Mesothelial cell of epicardium (in vitro differentiated cells): ENCODE measurements around the gene SUSD5. TPM values are rescaled to one million over a fixed set of nuclear protein-coding genes. Genes with fewer than 3 reads are reported as not detected.

Experiments
- DNase-seq, 2 experiments: peaks; one replicate each; pipeline ENCODE4 v3.0.0; 2021; ENCODE audit warnings: low spot score in 2 of 2; ENCODE audit not compliant: unreplicated experiment in 2 of 2
- H3K27ac Mint-ChIP-seq: 2 replicates; pipeline ENCODE4 v1.8.0; 2021; ENCODE audit warnings: mixed read lengths
- H3K27me3 Mint-ChIP-seq: 2 replicates; pipeline ENCODE4 v1.8.0; 2021; ENCODE audit warnings: low read depth, mixed read lengths
- H3K36me3 Mint-ChIP-seq: 2 replicates; pipeline ENCODE4 v1.8.0; 2021; ENCODE audit warnings: mixed read lengths
- H3K4me1 Mint-ChIP-seq: 2 replicates; pipeline ENCODE4 v1.8.0; 2021; ENCODE audit warnings: mixed read lengths
- H3K4me3 Mint-ChIP-seq: 2 replicates; pipeline ENCODE4 v1.8.0; 2021; ENCODE audit warnings: mild to moderate bottlenecking, moderate library complexity, mixed read lengths
- H3K9me3 Mint-ChIP-seq: 2 replicates; pipeline ENCODE4 v1.8.0; 2021; ENCODE audit warnings: mixed read lengths
- CTCF ChIP-seq: fragments of 200-600 bp; sonication (generic); IDR thresholded peaks from one replicate; pipeline ENCODE4 v1.5.0; 2021; ENCODE audit warnings: antibody characterized with exemption; ENCODE audit not compliant: unreplicated experiment
- total RNA-seq: library from RNA; stranded (reverse); gene quantifications from 3 replicates; pipeline ENCODE4 v1.2.1, GENCODE V29; 2021

SUSD5 gene
- 1.3 to 1.8 TPM (median 1.7 TPM) in 3 replicates for total RNA-seq

- Mint-ChIP-seq H3K4me1 (peaks cover 6% of the 10 kb centered on the region), H3K27ac (no peak within 1 kb of the TSS), H3K9me3 (peaks cover 12% of the 10 kb centered on the region), H3K36me3 (peaks cover 2% of the 10 kb centered on the region), H3K4me3 (peak within 1 kb of the TSS; percentile 71), H3K27me3 (peaks cover 87% of the 10 kb centered on the region)
- no peak for TF ChIP-seq CTCF
- peak; percentile 26 to 64 for DNase-seq
Measured at GRCh38 chr3:33218446-33219174, at the start of gene SUSD5. Gene SUSD5, minus strand, starts transcription at chr3:33218810. Its CDS starts 13 bp downstream, at chr3:33218797.

GRCh38 chr3:33260104-33260503, 41.5 kb upstream of the SUSD5 start:
- Mint-ChIP-seq H3K27me3 (peaks cover 5% of the 10 kb centered on the region), H3K36me3 (no peaks in the 10 kb centered on the region), H3K4me1 (no peaks in the 10 kb centered on the region), H3K9me3 (peaks cover 31% of the 10 kb centered on the region), H3K4me3 (no peak overlapping the region), H3K27ac (no peak overlapping the region)
- no peak for DNase-seq
- TF ChIP-seq CTCF = no peak

GRCh38 chr3:33256249-33256648, 37.6 kb upstream of the SUSD5 start:
- Mint-ChIP-seq H3K4me3 (no peak overlapping the region), H3K27me3 (peaks cover 2% of the 10 kb centered on the region), H3K9me3 (peaks cover 4% of the 10 kb centered on the region), H3K4me1 (no peaks in the 10 kb centered on the region), H3K36me3 (no peaks in the 10 kb centered on the region), H3K27ac (no peak overlapping the region)
- TF ChIP-seq CTCF = no peak
- no peak for DNase-seq

- H3K4me1 Mint-ChIP-seq = no peaks in the 10 kb centered on the region
- DNase-seq = no peak
- no peaks in the 10 kb centered on the region for H3K9me3 Mint-ChIP-seq
- H3K27ac Mint-ChIP-seq = no peak overlapping the region
- H3K27me3 Mint-ChIP-seq = peaks cover 4% of the 10 kb centered on the region
- no peaks in the 10 kb centered on the region for H3K36me3 Mint-ChIP-seq
- no peak for TF ChIP-seq CTCF
- H3K4me3 Mint-ChIP-seq = no peak overlapping the region
Measured at GRCh38 chr3:33250712-33251111, 32.1 kb upstream of the SUSD5 start.

GRCh38 chr3:33246786-33247185, 28.2 kb upstream of the SUSD5 start:
- Mint-ChIP-seq H3K9me3 (peaks cover 5% of the 10 kb centered on the region), H3K27me3 (peaks cover 23% of the 10 kb centered on the region), H3K4me1 (no peaks in the 10 kb centered on the region), H3K4me3 (no peak overlapping the region), H3K27ac (no peak overlapping the region), H3K36me3 (no peaks in the 10 kb centered on the region)
- DNase-seq = no peak
- TF ChIP-seq CTCF = no peak

- H3K4me3 Mint-ChIP-seq = no peak overlapping the region
- H3K36me3 Mint-ChIP-seq = no peaks in the 10 kb centered on the region
- H3K27ac Mint-ChIP-seq = no peak overlapping the region
- TF ChIP-seq CTCF = no peak
- peaks cover 20% of the 10 kb centered on the region for H3K9me3 Mint-ChIP-seq
- H3K4me1 Mint-ChIP-seq = no peaks in the 10 kb centered on the region
- DNase-seq = no peak
- H3K27me3 Mint-ChIP-seq = peaks cover 36% of the 10 kb centered on the region
Measured at GRCh38 chr3:33240261-33240660, 21.7 kb upstream of the SUSD5 start.
